ENCODE data around the gene ADA.

ADA gene

DNA sequence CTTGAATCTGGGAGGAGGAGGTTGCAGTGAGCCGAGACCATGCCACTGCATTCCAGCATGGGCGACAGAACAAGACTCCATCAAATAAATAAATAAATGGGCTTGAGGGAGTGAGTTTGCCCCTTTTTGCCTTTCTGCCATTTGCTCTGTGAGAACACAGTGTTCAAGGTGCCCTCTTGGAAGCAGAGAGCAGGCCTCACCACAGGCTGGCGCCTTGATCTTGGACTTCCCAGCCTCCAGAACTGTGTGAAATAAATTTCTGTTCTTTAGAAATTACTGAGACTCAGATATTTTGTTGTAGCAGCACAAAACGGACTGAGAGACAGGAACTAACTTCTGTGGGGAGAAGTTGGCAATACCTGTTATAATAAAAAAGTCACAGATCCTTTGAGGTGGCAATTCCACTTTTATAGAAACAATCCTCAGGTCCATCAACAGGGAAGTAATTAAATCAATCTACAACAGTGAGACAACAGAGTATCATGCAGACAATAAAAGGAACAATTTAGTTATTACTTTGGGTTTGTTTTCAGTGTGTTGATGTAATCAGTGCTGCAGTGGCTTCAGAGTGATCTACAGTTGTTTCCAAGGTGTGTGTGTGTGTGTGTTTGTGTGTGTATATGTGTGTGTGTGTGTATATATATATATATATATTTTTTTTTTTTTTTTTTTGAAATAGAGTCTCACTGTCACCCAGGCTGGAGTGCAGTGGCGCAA is 44.6 kb downstream of the ADA start:
- TF ChIP-seq, protein P1, sequence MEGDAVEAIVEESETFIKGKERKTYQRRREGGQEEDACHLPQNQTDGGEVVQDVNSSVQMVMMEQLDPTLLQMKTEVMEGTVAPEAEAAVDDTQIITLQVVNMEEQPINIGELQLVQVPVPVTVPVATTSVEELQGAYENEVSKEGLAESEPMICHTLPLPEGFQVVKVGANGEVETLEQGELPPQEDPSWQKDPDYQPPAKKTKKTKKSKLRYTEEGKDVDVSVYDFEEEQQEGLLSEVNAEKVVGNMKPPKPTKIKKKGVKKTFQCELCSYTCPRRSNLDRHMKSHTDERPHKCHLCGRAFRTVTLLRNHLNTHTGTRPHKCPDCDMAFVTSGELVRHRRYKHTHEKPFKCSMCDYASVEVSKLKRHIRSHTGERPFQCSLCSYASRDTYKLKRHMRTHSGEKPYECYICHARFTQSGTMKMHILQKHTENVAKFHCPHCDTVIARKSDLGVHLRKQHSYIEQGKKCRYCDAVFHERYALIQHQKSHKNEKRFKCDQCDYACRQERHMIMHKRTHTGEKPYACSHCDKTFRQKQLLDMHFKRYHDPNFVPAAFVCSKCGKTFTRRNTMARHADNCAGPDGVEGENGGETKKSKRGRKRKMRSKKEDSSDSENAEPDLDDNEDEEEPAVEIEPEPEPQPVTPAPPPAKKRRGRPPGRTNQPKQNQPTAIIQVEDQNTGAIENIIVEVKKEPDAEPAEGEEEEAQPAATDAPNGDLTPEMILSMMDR (conservative IDR thresholded peaks at IDR 0.05; ENCODE audit: low read length) = no peak
- TF ChIP-seq EZH2phosphoT487 (IDR thresholded peaks at IDR 0.05; ENCODE audit: borderline replicate concordance) = no peak
- H3K36me3 ChIP-seq (ENCODE audit: insufficient read depth, low read length) = no peaks in the 10 kb centered on the region
- peaks cover 24% of the 10 kb centered on the region for H3K4me1 ChIP-seq (ENCODE audit: insufficient read depth, low read length, poor library complexity, severe bottlenecking)
- H3K4me2 ChIP-seq (ENCODE audit: low read depth, low read length, poor library complexity, severe bottlenecking) = no peak overlapping the region
- no peaks in the 10 kb centered on the region for H4K20me1 ChIP-seq (ENCODE audit: insufficient read depth, low read length, poor library complexity, severe bottlenecking)
- no peaks in the 10 kb centered on the region for H3K9me3 ChIP-seq (ENCODE audit: insufficient read depth, low read depth, low read length)
- no peak overlapping the region for H2AFZ ChIP-seq (ENCODE audit: low read length)
- H3K9me2 ChIP-seq (replicated peaks; ENCODE audit: low read depth, low read length) = no peaks in the 10 kb centered on the region
- no peak overlapping the region for H3K9ac ChIP-seq (ENCODE audit: low read depth, low read length, poor library complexity, severe bottlenecking)
- no peaks in the 10 kb centered on the region for H3F3A ChIP-seq (ENCODE audit: low read depth)
- no peaks in the 10 kb centered on the region for H3K27me3 ChIP-seq (ENCODE audit: insufficient read depth, low read length, poor library complexity, severe bottlenecking)
- peaks cover 3% of the 10 kb centered on the region; the same call in 1 of the 2 replicates for H3K79me2 ChIP-seq (ENCODE audit: insufficient read depth, low read length)
- no peak overlapping the region for H3K4me3 ChIP-seq (ENCODE audit: low read length, poor library complexity, severe bottlenecking)

DNA sequence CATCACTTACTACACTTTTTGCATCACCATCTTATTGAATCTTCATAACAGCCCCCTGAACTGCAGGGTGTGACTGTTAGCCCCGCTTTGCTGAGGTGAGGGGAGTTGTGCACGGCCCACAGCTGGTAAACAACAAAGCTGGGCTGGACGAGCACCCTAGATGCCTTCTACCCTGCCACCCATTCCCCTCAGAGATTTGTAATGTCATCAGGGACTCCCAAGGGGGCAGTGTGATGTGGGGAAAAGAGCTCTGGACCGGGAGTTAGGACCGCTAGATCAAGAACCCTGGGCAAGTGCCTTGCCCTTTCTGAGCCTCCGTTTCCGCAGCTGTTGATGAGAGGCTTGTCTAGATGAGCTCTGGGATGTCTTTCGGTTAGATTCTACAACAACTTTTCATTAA is 48.2 kb downstream of the ADA start:
- no peaks in the 10 kb centered on the region for H3K36me3 ChIP-seq (ENCODE audit: insufficient read depth, low read length)
- no peaks in the 10 kb centered on the region for H3K9me3 ChIP-seq (ENCODE audit: insufficient read depth, low read depth, low read length)
- no peaks in the 10 kb centered on the region for H3F3A ChIP-seq (ENCODE audit: low read depth)
- no peak overlapping the region for H3K9ac ChIP-seq (ENCODE audit: low read depth, low read length, poor library complexity, severe bottlenecking)
- no peak overlapping the region for H2AFZ ChIP-seq (ENCODE audit: low read length)
- H3K4me1 ChIP-seq (ENCODE audit: insufficient read depth, low read length, poor library complexity, severe bottlenecking) = peaks cover 42% of the 10 kb centered on the region
- no peak overlapping the region for H3K4me3 ChIP-seq (ENCODE audit: low read length, poor library complexity, severe bottlenecking)
- H3K4me2 ChIP-seq (ENCODE audit: low read depth, low read length, poor library complexity, severe bottlenecking) = no peak overlapping the region
- no peaks in the 10 kb centered on the region for H4K20me1 ChIP-seq (ENCODE audit: insufficient read depth, low read length, poor library complexity, severe bottlenecking)
- no peaks in the 10 kb centered on the region for H3K27me3 ChIP-seq (ENCODE audit: insufficient read depth, low read length, poor library complexity, severe bottlenecking)
- peaks cover 29% of the 10 kb centered on the region for H3K79me2 ChIP-seq (ENCODE audit: insufficient read depth, low read length)
- TF ChIP-seq, protein P1 (conservative IDR thresholded peaks at IDR 0.05; ENCODE audit: low read length) = peak; percentile 54
- TF ChIP-seq EZH2phosphoT487 (IDR thresholded peaks at IDR 0.05; ENCODE audit: borderline replicate concordance) = no peak
- no peaks in the 10 kb centered on the region for H3K9me2 ChIP-seq (replicated peaks; ENCODE audit: low read depth, low read length)

- H3K4me3 ChIP-seq (ENCODE audit: low read length, poor library complexity, severe bottlenecking) = peak overlapping the region; percentile 71
- no peak overlapping the region for H2AFZ ChIP-seq (ENCODE audit: low read length)
- H3F3A ChIP-seq (ENCODE audit: low read depth) = no peaks in the 10 kb centered on the region
- peak overlapping the region; percentile 83 for H3K4me2 ChIP-seq (ENCODE audit: low read depth, low read length, poor library complexity, severe bottlenecking)
- peaks cover 29% of the 10 kb centered on the region for H3K79me2 ChIP-seq (ENCODE audit: insufficient read depth, low read length)
- H3K9me2 ChIP-seq (replicated peaks; ENCODE audit: low read depth, low read length) = no peaks in the 10 kb centered on the region
- H3K27me3 ChIP-seq (ENCODE audit: insufficient read depth, low read length, poor library complexity, severe bottlenecking) = no peaks in the 10 kb centered on the region
- H4K20me1 ChIP-seq (ENCODE audit: insufficient read depth, low read length, poor library complexity, severe bottlenecking) = no peaks in the 10 kb centered on the region
- H3K36me3 ChIP-seq (ENCODE audit: insufficient read depth, low read length) = no peaks in the 10 kb centered on the region
- H3K9ac ChIP-seq (ENCODE audit: low read depth, low read length, poor library complexity, severe bottlenecking) = peak overlapping the region; percentile 75
- peaks cover 50% of the 10 kb centered on the region for H3K4me1 ChIP-seq (ENCODE audit: insufficient read depth, low read length, poor library complexity, severe bottlenecking)
- no peak for TF ChIP-seq EZH2phosphoT487 (IDR thresholded peaks at IDR 0.05; ENCODE audit: borderline replicate concordance)
- TF ChIP-seq, protein P1 (conservative IDR thresholded peaks at IDR 0.05; ENCODE audit: low read length) = no peak
- no peaks in the 10 kb centered on the region for H3K9me3 ChIP-seq (ENCODE audit: insufficient read depth, low read depth, low read length)
These were observed 49.7 kb downstream of the ADA start for GRCh38 chr20:44601801-44602204.
